Measurements from ENCODE around the gene GRM3.

DNA sequence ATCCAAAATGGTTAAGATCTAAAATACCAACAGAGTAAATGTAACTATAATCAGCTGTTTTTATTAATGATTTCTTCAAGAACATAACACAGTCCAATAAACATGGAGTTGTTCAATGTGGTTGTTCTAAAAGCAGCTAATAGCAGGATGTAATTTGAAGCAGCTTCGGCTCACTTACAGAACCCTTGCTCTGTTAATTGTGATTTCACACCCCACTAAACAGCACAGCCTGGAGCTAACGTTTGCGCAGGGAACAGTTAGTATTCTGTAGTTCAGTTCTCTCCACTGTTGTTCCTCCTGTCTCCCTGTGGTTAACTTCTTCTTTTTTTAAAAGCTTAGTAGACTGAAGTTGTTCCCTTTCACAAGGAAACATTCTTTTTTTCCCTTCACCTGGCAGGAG, 104.0 kb downstream of the GRM3 start:
- TF ChIP-seq JUND (IDR thresholded peaks at IDR 0.05; ENCODE audit: low read length) = no peak
- TF ChIP-seq, protein P1, sequence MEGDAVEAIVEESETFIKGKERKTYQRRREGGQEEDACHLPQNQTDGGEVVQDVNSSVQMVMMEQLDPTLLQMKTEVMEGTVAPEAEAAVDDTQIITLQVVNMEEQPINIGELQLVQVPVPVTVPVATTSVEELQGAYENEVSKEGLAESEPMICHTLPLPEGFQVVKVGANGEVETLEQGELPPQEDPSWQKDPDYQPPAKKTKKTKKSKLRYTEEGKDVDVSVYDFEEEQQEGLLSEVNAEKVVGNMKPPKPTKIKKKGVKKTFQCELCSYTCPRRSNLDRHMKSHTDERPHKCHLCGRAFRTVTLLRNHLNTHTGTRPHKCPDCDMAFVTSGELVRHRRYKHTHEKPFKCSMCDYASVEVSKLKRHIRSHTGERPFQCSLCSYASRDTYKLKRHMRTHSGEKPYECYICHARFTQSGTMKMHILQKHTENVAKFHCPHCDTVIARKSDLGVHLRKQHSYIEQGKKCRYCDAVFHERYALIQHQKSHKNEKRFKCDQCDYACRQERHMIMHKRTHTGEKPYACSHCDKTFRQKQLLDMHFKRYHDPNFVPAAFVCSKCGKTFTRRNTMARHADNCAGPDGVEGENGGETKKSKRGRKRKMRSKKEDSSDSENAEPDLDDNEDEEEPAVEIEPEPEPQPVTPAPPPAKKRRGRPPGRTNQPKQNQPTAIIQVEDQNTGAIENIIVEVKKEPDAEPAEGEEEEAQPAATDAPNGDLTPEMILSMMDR (IDR thresholded peaks at IDR 0.05; ENCODE audit: control extremely low read depth in 1 of 3, insufficient read depth in 1 of 3, low read depth in 1 of 3, low read length in 3 of 3) = no peak
- TF ChIP-seq ASH2L (IDR thresholded peaks at IDR 0.05; ENCODE audit: low read length) = no peak
- TF ChIP-seq TAF7 (optimal IDR thresholded peaks at IDR 0.05; ENCODE audit: borderline replicate concordance, low read depth, low read length) = no peak
- no peak for TF ChIP-seq POLR2AphosphoS5 (IDR thresholded peaks at IDR 0.05; ENCODE audit: low read depth, low read length)
- TF ChIP-seq CHD1 (IDR thresholded peaks at IDR 0.05; ENCODE audit: low read depth, low read length) = no peak
- TF ChIP-seq RFX5 (IDR thresholded peaks at IDR 0.05; ENCODE audit: borderline replicate concordance, low read depth, low read length) = no peak
- no peak for TF ChIP-seq EZH2 (IDR thresholded peaks at IDR 0.05; ENCODE audit: low read depth, low read length, severe bottlenecking)
- TF ChIP-seq RXRA (IDR thresholded peaks at IDR 0.05; ENCODE audit: insufficient read depth, low read depth, low read length) = no peak
- TF ChIP-seq, protein P2, sequence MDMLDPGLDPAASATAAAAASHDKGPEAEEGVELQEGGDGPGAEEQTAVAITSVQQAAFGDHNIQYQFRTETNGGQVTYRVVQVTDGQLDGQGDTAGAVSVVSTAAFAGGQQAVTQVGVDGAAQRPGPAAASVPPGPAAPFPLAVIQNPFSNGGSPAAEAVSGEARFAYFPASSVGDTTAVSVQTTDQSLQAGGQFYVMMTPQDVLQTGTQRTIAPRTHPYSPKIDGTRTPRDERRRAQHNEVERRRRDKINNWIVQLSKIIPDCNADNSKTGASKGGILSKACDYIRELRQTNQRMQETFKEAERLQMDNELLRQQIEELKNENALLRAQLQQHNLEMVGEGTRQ (IDR thresholded peaks at IDR 0.05; ENCODE audit: low read length) = no peak
- no peak for TF ChIP-seq CREB1 (IDR thresholded peaks at IDR 0.05)

All from H1 (cell line).